Activated T-cell treated with anti-CD3 and anti-CD28 coated beads, Interleukin-2, amount 50 U/mL, for 4 hours (primary cell): ENCODE data around the gene RNF123. TPM values are rescaled to one million over a fixed set of nuclear protein-coding genes. Genes with fewer than 3 reads are reported as not detected.
A peak's percentile ranks its signal among the peaks of the same experiment; 100 is the strongest.

Experiments
- ATAC-seq, 2 donors: fragments of 200-7000 bp; cut with Tn5 transposase; one replicate each; pipeline ENCODE4 v1.10.0; 2021
- DNase-seq: peaks from one replicate; pipeline ENCODE4 v3.0.0-alpha.2; 2020
- H3K27me3 Mint-ChIP-seq: one replicate; pipeline ENCODE4 v1.8.0; 2021; ENCODE audit warnings: low read depth, mixed read lengths
- H3K36me3 Mint-ChIP-seq: one replicate; pipeline ENCODE4 v1.8.0; 2022; ENCODE audit warnings: mixed read lengths; ENCODE audit not compliant: insufficient read depth
- H3K4me1 Mint-ChIP-seq: one replicate; pipeline ENCODE4 v1.8.0; 2021; ENCODE audit warnings: low read depth, mixed read lengths
- H3K4me3 Mint-ChIP-seq: one replicate; pipeline ENCODE4 v1.8.0; 2021; ENCODE audit warnings: mild to moderate bottlenecking, moderate library complexity, mixed read lengths
- H3K9me3 Mint-ChIP-seq: one replicate; pipeline ENCODE4 v1.8.0; 2021; ENCODE audit warnings: mixed read lengths
- total RNA-seq, 3 donors: library from RNA; stranded (reverse); gene quantifications; one replicate each; pipeline ENCODE4 v1.2.1, GENCODE V29; 2021

RNF123 gene
- total RNA-seq, result 10 to 100 TPM; 34.0 to 41.4 (median 35.4) TPM

DNA sequence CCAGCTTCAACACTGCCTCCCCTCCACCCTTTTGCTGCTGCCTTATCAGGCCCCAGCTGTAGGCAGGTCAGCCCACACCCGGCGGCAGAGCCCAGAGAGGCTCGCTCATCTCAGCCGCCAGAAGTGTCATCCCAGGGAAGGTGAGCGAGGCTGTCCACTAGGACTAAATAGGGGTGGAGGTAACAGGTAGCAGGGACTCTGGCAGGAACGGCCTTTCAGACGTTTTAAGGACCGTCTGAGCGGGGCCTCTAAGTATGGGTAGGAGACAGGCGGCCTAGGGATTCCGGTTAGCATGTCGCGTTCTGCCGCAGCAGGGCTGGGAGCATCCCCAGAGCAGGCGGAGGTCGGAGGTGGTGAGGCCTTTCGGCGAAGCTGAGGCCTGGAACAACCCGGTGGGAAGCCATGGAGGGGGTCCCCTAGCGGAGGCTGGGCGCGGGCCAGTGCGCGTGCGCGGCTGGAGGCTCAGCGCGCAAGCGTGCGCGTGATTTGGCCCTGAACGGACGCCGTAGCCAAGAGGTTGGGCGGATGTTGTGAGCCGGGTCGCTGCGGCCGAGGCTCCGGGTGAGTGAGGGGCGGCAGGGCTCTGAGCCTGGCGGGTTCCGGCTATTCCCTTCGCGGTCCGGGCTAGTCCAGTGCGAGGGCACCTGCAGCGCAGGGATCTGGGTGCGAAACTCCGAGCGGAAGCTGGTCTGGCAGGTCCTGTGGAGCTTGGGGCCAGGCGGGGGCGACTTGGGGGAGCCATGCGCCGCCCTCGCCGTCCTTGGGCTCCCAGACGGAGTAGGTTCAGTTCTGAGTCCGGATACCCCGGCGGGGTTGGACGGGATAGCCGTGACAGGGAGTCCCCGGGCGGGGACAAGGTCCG lies at the start of gene RNF123, which contains the start of gene MST1:
TSS of gene RNF123 (plus strand) at position 512 of the 862 bp plus-strand sequence. CDS start 1,609 bp downstream, outside the sequence.
TSS of gene MST1 (minus strand) at position 429 of the 862 bp plus-strand sequence. CDS start 783 bp downstream, outside the sequence.
- peaks cover 7% of the 10 kb centered on the region for H3K27me3 Mint-ChIP-seq
- peaks cover 38% of the 10 kb centered on the region for H3K4me1 Mint-ChIP-seq
- H3K9me3 Mint-ChIP-seq, result no peaks in the 10 kb centered on the region
- H3K4me3 Mint-ChIP-seq, result peak within 1 kb of the TSS; percentile 97
- peak; percentile 90 for DNase-seq
- peaks cover 4% of the 10 kb centered on the region for H3K36me3 Mint-ChIP-seq
- peak; percentile 80 to 81 for ATAC-seq

DNA sequence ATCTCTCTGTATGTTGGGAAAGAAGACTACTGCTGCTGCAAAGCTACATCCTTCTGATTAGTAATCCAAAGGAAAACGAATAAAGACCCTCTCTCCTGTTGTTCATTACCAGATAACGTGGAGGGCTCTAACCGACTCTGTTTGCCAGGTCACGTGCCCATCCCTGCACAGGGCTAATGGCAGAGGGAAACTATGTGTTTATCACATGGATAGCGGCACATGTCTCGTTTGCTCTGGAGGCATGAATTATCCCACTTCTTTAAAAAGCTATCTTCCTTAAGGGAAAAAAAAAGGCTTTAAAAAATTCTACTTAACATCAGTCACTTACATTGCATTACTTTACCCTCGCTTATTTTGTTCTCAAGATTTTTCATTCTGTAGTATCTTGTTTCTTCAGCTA lies 48.1 kb upstream of the RNF123 start:
- ATAC-seq, result no peak
- Mint-ChIP-seq H3K4me3 (no peak overlapping the region), H3K27me3 (no peaks in the 10 kb centered on the region)

DNA sequence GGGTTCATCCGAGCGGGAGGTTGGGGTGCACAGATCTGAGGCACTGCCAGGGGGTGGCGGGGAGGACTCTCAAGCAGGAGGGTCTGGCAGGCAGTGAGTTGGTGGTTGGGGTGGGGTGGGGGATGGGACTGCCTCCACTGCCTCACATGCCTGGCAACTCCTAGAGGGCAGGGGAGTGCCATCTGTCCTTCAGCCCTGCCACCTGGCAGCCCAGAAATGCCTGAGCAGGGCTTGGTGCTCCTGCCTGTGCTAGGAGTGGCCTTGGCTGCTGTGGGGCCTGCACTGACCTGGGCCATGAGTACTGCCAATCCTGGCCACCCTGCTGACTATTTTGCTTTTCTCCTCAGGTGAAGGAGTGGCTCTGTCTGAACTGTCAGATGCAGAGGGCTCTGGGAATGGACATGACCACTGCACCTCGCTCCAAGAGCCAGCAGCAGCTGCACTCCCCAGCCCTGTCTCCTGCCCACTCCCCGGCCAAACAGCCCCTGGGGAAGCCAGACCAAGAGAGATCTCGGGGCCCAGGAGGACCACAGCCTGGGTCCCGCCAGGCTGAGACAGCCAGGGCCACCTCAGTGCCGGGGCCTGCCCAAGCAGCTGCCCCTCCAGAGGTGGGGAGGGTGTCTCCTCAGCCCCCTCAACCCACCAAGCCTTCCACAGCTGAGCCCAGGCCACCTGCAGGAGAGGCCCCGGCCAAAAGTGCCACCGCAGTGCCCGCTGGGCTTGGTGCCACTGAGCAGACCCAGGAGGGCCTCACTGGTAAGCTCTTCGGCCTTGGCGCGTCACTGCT lies 47.2 kb upstream of the RNF123 start:
- H3K4me3 Mint-ChIP-seq, result no peak overlapping the region
- ATAC-seq, result no peak
- H3K36me3 Mint-ChIP-seq, result no peaks in the 10 kb centered on the region
- H3K4me1 Mint-ChIP-seq, result no peaks in the 10 kb centered on the region
- no peaks in the 10 kb centered on the region for H3K9me3 Mint-ChIP-seq
- H3K27me3 Mint-ChIP-seq, result no peaks in the 10 kb centered on the region
- no peak for DNase-seq

More for the DNA sequence above, 48.1 kb upstream of the RNF123 start:
- DNase-seq, result no peak
- no peaks in the 10 kb centered on the region for H3K36me3 Mint-ChIP-seq
- no peaks in the 10 kb centered on the region for H3K4me1 Mint-ChIP-seq
- no peaks in the 10 kb centered on the region for H3K9me3 Mint-ChIP-seq

DNA sequence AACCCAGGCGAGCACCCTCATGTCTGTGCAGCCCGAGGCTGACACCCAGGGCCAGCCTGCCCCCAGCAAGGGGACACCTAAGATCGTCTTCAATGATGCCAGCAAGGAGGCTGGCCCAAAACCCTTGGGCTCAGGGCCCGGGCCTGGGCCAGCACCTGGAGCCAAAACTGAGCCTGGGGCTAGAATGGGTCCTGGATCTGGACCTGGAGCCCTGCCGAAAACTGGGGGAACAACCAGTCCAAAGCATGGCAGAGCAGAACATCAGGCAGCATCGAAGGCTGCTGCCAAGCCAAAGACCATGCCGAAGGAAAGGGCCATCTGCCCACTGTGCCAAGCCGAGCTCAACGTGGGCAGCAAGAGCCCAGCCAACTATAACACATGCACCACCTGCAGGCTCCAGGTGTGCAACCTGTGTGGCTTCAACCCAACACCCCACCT lies 46.6 kb upstream of the RNF123 start:
- Mint-ChIP-seq H3K4me1 (no peaks in the 10 kb centered on the region), H3K9me3 (no peaks in the 10 kb centered on the region), H3K36me3 (no peaks in the 10 kb centered on the region), H3K27me3 (no peaks in the 10 kb centered on the region), H3K4me3 (no peak overlapping the region)
- DNase-seq (no peak), ATAC-seq (no peak)

- no peak for ATAC-seq
- no peak for DNase-seq
- H3K4me3 Mint-ChIP-seq, result no peak overlapping the region
- H3K27me3 Mint-ChIP-seq, result no peaks in the 10 kb centered on the region
- no peaks in the 10 kb centered on the region for H3K4me1 Mint-ChIP-seq
- H3K36me3 Mint-ChIP-seq, result no peaks in the 10 kb centered on the region
- H3K9me3 Mint-ChIP-seq, result no peaks in the 10 kb centered on the region
Observed at GRCh38 chr3:49644684-49645083, 44.7 kb upstream of the RNF123 start.

DNA sequence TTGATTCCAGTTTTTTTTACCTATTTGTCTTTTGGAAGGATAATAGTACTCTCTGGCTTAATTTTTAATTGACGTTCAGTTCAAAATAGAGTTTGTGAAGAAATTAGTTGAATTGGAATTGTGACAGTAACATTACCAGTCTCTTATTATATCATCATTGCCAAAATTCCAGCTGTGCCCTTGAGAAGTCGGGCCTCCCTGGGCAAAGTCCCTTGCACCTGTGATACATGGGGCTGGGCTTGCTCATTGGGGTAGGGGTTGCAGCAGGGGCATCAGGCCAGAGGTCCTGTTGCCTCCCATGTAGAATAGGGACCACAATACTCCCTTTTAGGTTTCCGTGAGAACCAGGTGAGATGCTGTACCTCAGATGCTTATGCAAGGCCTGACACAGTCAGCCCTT lies 43.1 kb upstream of the RNF123 start:
- no peaks in the 10 kb centered on the region for H3K9me3 Mint-ChIP-seq
- ATAC-seq (no peak), DNase-seq (no peak)
- H3K4me1 Mint-ChIP-seq, result no peaks in the 10 kb centered on the region
- H3K36me3 Mint-ChIP-seq, result no peaks in the 10 kb centered on the region
- no peaks in the 10 kb centered on the region for H3K27me3 Mint-ChIP-seq
- H3K4me3 Mint-ChIP-seq, result no peak overlapping the region

- no peak for ATAC-seq
- no peak for DNase-seq
- no peaks in the 10 kb centered on the region for H3K36me3 Mint-ChIP-seq
- no peaks in the 10 kb centered on the region for H3K9me3 Mint-ChIP-seq
- H3K27me3 Mint-ChIP-seq, result no peaks in the 10 kb centered on the region
- H3K4me3 Mint-ChIP-seq, result no peak overlapping the region
- no peaks in the 10 kb centered on the region for H3K4me1 Mint-ChIP-seq
Observed at GRCh38 chr3:49647741-49648140, 41.6 kb upstream of the RNF123 start.

DNA sequence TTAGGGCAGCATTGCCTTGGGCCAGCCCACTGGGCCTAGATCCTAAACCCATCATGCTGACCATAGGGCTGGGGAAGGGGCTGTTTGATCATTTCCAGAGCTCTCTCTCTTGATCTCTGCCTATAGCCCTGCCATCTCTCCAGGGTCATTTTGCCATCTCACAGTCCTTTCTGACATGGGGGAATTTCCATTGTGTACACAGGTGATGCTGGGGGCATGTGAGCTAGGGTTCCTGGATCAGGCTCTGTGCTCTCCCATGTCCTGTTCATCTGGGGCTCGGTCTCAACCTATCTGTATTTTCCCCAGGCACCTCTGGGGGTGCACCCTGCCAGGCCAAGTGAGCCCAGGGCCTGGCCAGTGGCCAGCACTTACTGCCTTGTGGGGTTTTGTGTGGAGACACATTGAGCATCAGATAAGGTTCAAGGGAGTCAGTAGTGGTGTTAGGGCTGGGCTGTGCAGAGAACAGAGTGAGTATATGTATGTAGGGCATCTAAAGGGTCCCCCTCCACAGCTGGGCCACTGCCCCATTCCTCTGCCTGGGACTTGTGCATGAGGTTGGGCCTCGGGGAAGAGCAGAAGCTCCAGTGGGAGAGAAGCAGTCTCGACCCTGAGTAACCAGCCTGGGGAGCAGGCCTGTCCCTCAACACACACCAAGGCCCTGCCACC lies 40.9 kb upstream of the RNF123 start:
- DNase-seq (no peak), ATAC-seq (no peak)
- no peaks in the 10 kb centered on the region for H3K4me1 Mint-ChIP-seq
- H3K27me3 Mint-ChIP-seq, result no peaks in the 10 kb centered on the region
- H3K9me3 Mint-ChIP-seq, result no peaks in the 10 kb centered on the region
- H3K4me3 Mint-ChIP-seq, result no peak overlapping the region
- H3K36me3 Mint-ChIP-seq, result no peaks in the 10 kb centered on the region

- Mint-ChIP-seq H3K27me3 (no peaks in the 10 kb centered on the region), H3K36me3 (no peaks in the 10 kb centered on the region), H3K4me1 (no peaks in the 10 kb centered on the region), H3K4me3 (no peak overlapping the region), H3K9me3 (no peaks in the 10 kb centered on the region)
- ATAC-seq, result no peak
- DNase-seq, result no peak
Observed at GRCh38 chr3:49649576-49649975, 39.8 kb upstream of the RNF123 start.

DNA sequence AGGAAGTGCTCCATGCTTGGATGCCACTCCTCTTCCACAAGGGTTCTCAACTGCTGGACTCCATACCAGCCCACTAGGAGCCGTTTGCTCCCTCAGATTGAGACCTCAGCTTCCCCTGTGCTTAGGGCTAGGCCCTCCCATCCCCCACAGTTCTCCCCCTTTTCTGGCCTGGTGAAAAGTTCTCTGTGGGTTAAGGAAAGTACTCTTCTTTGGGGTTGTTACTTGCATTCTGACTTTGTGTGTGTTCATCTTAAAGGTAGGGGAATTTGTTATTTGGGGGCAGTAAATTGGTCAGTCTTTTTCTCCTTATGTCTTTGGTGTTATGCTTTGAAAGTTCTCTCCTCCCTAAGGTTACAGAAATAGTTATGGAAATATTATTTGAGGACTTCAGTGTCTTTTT lies 39.2 kb upstream of the RNF123 start:
- no peak for ATAC-seq
- DNase-seq, result no peak

DNA sequence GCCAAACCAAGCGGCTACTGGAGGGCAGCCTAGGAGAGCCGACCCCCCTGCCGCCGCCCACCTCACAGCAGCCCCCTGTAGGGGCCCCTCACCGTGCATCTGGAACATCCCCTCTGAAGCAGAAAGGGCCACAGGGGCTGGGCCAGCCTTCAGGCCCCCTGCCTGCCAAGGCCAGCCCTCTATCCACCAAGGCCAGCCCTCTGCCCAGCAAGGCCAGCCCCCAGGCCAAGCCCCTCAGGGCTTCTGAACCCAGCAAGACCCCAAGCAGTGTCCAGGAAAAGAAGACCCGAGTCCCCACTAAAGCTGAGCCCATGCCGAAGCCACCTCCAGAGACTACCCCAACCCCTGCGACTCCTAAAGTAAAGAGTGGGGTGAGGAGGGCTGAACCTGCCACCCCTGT lies 38.7 kb upstream of the RNF123 start:
- no peaks in the 10 kb centered on the region for H3K9me3 Mint-ChIP-seq
- no peaks in the 10 kb centered on the region for H3K36me3 Mint-ChIP-seq
- H3K4me1 Mint-ChIP-seq, result no peaks in the 10 kb centered on the region
- no peak for ATAC-seq
- H3K27me3 Mint-ChIP-seq, result no peaks in the 10 kb centered on the region
- no peak for DNase-seq
- H3K4me3 Mint-ChIP-seq, result no peak overlapping the region

More for the DNA sequence above, 39.2 kb upstream of the RNF123 start:
- no peaks in the 10 kb centered on the region for H3K27me3 Mint-ChIP-seq
- H3K4me3 Mint-ChIP-seq, result no peak overlapping the region
- no peaks in the 10 kb centered on the region for H3K9me3 Mint-ChIP-seq
- H3K4me1 Mint-ChIP-seq, result no peaks in the 10 kb centered on the region
- no peaks in the 10 kb centered on the region for H3K36me3 Mint-ChIP-seq

DNA sequence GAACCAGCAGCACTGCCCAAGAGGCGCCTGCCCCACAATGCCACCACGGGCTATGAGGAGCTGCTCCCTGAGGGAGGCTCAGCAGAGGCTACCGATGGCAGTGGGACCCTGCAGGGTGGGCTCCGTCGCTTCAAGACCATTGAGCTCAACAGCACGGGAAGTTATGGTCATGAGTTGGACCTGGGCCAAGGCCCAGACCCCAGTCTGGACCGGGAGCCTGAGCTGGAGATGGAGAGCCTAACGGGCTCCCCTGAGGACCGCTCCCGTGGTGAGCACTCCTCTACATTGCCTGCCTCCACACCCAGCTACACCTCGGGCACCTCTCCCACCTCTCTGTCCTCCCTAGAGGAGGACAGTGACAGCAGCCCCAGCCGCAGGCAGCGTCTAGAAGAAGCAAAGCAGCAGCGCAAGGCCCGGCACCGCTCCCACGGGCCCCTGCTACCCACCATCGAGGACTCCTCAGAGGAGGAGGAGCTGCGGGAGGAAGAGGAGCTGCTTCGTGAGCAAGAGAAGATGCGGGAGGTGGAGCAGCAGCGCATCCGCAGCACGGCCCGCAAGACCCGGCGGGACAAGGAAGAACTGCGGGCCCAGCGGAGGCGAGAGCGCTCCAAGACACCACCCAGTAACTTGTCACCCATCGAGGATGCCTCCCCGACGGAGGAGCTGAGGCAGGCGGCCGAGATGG lies 37.0 kb upstream of the RNF123 start:
- peaks cover 6% of the 10 kb centered on the region for H3K27me3 Mint-ChIP-seq
- H3K9me3 Mint-ChIP-seq, result no peaks in the 10 kb centered on the region

DNA sequence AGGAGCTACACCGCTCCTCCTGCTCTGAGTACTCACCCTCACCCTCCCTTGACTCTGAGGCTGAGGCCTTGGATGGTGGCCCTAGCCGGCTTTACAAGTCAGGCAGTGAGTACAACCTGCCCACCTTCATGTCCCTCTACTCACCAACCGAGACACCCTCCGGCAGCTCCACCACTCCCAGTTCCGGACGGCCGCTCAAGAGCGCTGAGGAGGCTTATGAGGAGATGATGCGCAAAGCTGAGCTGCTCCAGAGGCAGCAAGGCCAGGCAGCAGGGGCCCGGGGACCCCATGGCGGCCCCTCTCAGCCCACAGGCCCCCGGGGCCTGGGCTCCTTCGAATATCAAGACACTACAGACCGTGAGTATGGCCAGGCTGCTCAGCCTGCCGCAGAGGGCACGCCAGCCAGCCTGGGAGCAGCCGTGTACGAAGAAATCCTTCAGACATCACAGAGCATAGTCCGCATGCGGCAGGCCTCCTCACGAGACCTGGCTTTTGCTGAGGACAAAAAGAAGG lies 36.4 kb upstream of the RNF123 start:
- no peak overlapping the region for H3K4me3 Mint-ChIP-seq
- no peak for ATAC-seq

More for the DNA sequence above, 37.0 kb upstream of the RNF123 start:
- DNase-seq (no peak), ATAC-seq (no peak)
- Mint-ChIP-seq H3K4me3 (no peak overlapping the region), H3K36me3 (no peaks in the 10 kb centered on the region), H3K4me1 (no peaks in the 10 kb centered on the region)

More for the DNA sequence above, 36.4 kb upstream of the RNF123 start:
- H3K36me3 Mint-ChIP-seq, result no peaks in the 10 kb centered on the region
- peaks cover 7% of the 10 kb centered on the region for H3K27me3 Mint-ChIP-seq
- H3K4me1 Mint-ChIP-seq, result no peaks in the 10 kb centered on the region
- H3K9me3 Mint-ChIP-seq, result no peaks in the 10 kb centered on the region
- no peak for DNase-seq
